HEK293 (cell line): ENCODE results near the gene ADSL.
A peak's percentile ranks its signal among the peaks of the same experiment; 100 is the strongest.

Experiments used
- CTCF ChIA-PET: fragments of 350-600 bp; formaldehyde crosslinking; extraction: SDS; loops from one replicate; lab custom pipeline; 2021; ENCODE audit warnings: antibody characterized with exemption; lab: Yijun Ruan, JAX
- POLR2A ChIA-PET: fragments of 300-600 bp; formaldehyde crosslinking; extraction: SDS; loops from one replicate; lab custom pipeline; 2020; ENCODE audit warnings: antibody characterized with exemption, inconsistent platforms; lab: Yijun Ruan, JAX
- H3K27ac ChIP-seq: fragments of 200-500 bp; sonication (Bioruptor generic); 2 replicates; pipeline ENCODE4 v1.5.1; 2014; ENCODE audit warnings: low read depth, low read length, control low read depth, inconsistent platforms; ENCODE audit errors: extremely low read depth
- H3K36me3 ChIP-seq, 2 experiments: fragments of 200-500 bp in 1 of 2; sonication (Bioruptor generic) in 1 of 2; 1 replicate in 1 of 2; 2 replicates in 1 of 2; pipeline ENCODE4 v1.5.1; 2014 to 2017; ENCODE audit warnings: inconsistent platforms in 2 of 2, low read length in 2 of 2; ENCODE audit not compliant: control insufficient read depth in 2 of 2, insufficient read depth in 1 of 2
- H3K4me1 ChIP-seq: fragments of 200-500 bp; sonication (Bioruptor generic); 2 replicates; pipeline ENCODE4 v1.5.1; 2014; ENCODE audit warnings: mild to moderate bottlenecking, low read length, inconsistent platforms; ENCODE audit not compliant: control insufficient read depth, insufficient read depth
- H3K4me3 ChIP-seq: 2 replicates; pipeline ENCODE4 v1.5.1; 2011; ENCODE audit warnings: low read depth, mild to moderate bottlenecking, control low read depth, low read length, moderate library complexity
- H3K9me3 ChIP-seq: fragments of 200-500 bp; sonication (Bioruptor generic); 2 replicates; pipeline ENCODE4 v1.5.1; 2014; ENCODE audit warnings: low read depth, low read length, inconsistent platforms; ENCODE audit not compliant: control insufficient read depth, insufficient read depth
- FEZF1 ChIP-seq: fragments of 450-650 bp; formaldehyde crosslinking; IDR thresholded peaks from 2 replicates; pipeline ENCODE4 v1.5.1; 2016; ENCODE audit warnings: missing biosample characterization, missing genetic modification characterization
- GLIS1 ChIP-seq: fragments of 450-650 bp; formaldehyde crosslinking; IDR thresholded peaks from 2 replicates; pipeline ENCODE4 v1.5.1; 2016; ENCODE audit warnings: missing biosample characterization, missing genetic modification characterization
- GLIS2 ChIP-seq: fragments of 450-650 bp; formaldehyde crosslinking; IDR thresholded peaks from 2 replicates; pipeline ENCODE4 v1.5.1; 2016; ENCODE audit warnings: missing biosample characterization, missing genetic modification characterization
- SP3 ChIP-seq: fragments of 450-650 bp; formaldehyde crosslinking; IDR thresholded peaks from 2 replicates; pipeline ENCODE4 v1.5.1; 2016; ENCODE audit warnings: missing biosample characterization, missing genetic modification characterization
- ZBTB48 ChIP-seq: fragments of 450-650 bp; formaldehyde crosslinking; IDR thresholded peaks from 2 replicates; pipeline ENCODE4 v1.5.1; 2016; ENCODE audit warnings: missing biosample characterization, missing genetic modification characterization
- ZNF114 ChIP-seq: fragments of 450-650 bp; formaldehyde crosslinking; IDR thresholded peaks from 2 replicates; pipeline ENCODE4 v1.5.0; 2017; ENCODE audit warnings: missing biosample characterization, missing genetic modification characterization
- ZNF157 ChIP-seq: fragments of 450-650 bp; formaldehyde crosslinking; IDR thresholded peaks from 2 replicates; pipeline ENCODE4 v1.5.1; 2016; ENCODE audit warnings: missing biosample characterization, missing genetic modification characterization
- ZNF350 ChIP-seq: fragments of 450-650 bp; formaldehyde crosslinking; IDR thresholded peaks from 2 replicates; pipeline ENCODE4 v1.5.0; 2017; ENCODE audit warnings: missing biosample characterization, mild to moderate bottlenecking, missing genetic modification characterization
- ZNF404 ChIP-seq: fragments of 450-650 bp; formaldehyde crosslinking; IDR thresholded peaks from 2 replicates; pipeline ENCODE4 v1.5.1; 2017; ENCODE audit warnings: missing biosample characterization, missing genetic modification characterization
- ZNF449 ChIP-seq: fragments of 450-650 bp; formaldehyde crosslinking; IDR thresholded peaks from 2 replicates; pipeline ENCODE4 v1.5.1; 2017; ENCODE audit warnings: missing biosample characterization, mild to moderate bottlenecking, missing genetic modification characterization, moderate library complexity
- ZNF654 ChIP-seq: fragments of 450-650 bp; formaldehyde crosslinking; IDR thresholded peaks from 2 replicates; pipeline ENCODE4 v1.5.1; 2016; ENCODE audit warnings: low read depth, missing biosample characterization, missing genetic modification characterization
- ZNF692 ChIP-seq: fragments of 450-650 bp; formaldehyde crosslinking; IDR thresholded peaks from 2 replicates; pipeline ENCODE4 v1.5.1; 2016; ENCODE audit warnings: missing biosample characterization, missing genetic modification characterization
- ZNF707 ChIP-seq: fragments of 450-650 bp; formaldehyde crosslinking; IDR thresholded peaks from 2 replicates; pipeline ENCODE4 v1.5.1; 2016; ENCODE audit warnings: missing biosample characterization, missing genetic modification characterization
- ZSCAN18 ChIP-seq: fragments of 450-650 bp; formaldehyde crosslinking; IDR thresholded peaks from 2 replicates; pipeline ENCODE4 v1.5.1; 2016; ENCODE audit warnings: missing biosample characterization, missing genetic modification characterization
- TF ChIP-seq, protein P1 (sequence below): fragments of 450-650 bp; formaldehyde crosslinking; IDR thresholded peaks from 2 replicates; pipeline ENCODE4 v1.5.1; 2016; ENCODE audit warnings: missing biosample characterization, missing genetic modification characterization
- TF ChIP-seq, protein P2 (sequence below): fragments of 450-650 bp; formaldehyde crosslinking; IDR thresholded peaks from 2 replicates; pipeline ENCODE4 v1.5.1; 2016; ENCODE audit warnings: missing biosample characterization, missing genetic modification characterization

Gene ADSL

DNA sequence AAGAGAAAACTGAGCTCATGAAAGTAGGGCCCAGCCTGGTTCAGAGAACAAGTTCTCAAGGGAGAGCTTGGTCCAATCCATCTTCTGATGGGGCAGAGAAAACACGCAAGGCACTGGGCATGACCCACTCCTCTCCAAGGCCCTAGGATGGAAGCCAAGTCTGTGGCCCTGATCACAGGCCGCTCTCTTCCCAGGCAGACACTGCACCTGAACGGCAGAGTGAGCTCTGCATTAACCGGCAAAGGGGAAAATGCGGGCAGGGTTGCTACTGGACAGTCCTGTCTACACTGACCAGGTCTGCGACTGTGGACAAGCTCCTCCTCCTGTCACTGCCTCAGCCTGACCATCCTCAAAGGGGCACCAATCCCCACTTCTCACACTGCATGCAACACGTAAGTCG is 73.4 kb downstream of the ADSL start (continued):
- no peak for TF ChIP-seq ZNF654 (tag by site-specific recombination)
- TF ChIP-seq ZNF692 (tag by site-specific recombination): no peak
- TF ChIP-seq ZNF449 (tag by site-specific recombination): no peak
- no peak for TF ChIP-seq ZNF114 (tag by site-specific recombination)
- no peak for TF ChIP-seq FEZF1
- no peak for TF ChIP-seq ZSCAN18 (tag by site-specific recombination)
- TF ChIP-seq, protein P1, sequence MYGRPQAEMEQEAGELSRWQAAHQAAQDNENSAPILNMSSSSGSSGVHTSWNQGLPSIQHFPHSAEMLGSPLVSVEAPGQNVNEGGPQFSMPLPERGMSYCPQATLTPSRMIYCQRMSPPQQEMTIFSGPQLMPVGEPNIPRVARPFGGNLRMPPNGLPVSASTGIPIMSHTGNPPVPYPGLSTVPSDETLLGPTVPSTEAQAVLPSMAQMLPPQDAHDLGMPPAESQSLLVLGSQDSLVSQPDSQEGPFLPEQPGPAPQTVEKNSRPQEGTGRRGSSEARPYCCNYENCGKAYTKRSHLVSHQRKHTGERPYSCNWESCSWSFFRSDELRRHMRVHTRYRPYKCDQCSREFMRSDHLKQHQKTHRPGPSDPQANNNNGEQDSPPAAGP: no peak
- no peak for TF ChIP-seq ZNF350 (tag by site-specific recombination)
- no peak for TF ChIP-seq ZBTB48
- TF ChIP-seq ZNF404 (tag by site-specific recombination): no peak
- TF ChIP-seq ZNF707: no peak
- no peak for TF ChIP-seq SP3

- Histone ChIP-seq H3K36me3 (peaks cover 4 to 93% of the 10 kb centered on the region in 2 experiments; a peak in 2 of 3 replicates), H3K4me1 (no peaks in the 10 kb centered on the region), H3K9me3 (no peaks in the 10 kb centered on the region), H3K27ac (no peak overlapping the region), H3K4me3 (no peak overlapping the region)
- CTCF ChIA-PET: interaction anchor here (0.7 to 0.9 kb wide), 2 partner anchors 67 to 567 kb away, joined by 3 to 6 read pairs; no protein-coding TSS in a partner anchor
- no peak for TF ChIP-seq ZNF157 (tag by site-specific recombination)
- TF ChIP-seq, protein P2, sequence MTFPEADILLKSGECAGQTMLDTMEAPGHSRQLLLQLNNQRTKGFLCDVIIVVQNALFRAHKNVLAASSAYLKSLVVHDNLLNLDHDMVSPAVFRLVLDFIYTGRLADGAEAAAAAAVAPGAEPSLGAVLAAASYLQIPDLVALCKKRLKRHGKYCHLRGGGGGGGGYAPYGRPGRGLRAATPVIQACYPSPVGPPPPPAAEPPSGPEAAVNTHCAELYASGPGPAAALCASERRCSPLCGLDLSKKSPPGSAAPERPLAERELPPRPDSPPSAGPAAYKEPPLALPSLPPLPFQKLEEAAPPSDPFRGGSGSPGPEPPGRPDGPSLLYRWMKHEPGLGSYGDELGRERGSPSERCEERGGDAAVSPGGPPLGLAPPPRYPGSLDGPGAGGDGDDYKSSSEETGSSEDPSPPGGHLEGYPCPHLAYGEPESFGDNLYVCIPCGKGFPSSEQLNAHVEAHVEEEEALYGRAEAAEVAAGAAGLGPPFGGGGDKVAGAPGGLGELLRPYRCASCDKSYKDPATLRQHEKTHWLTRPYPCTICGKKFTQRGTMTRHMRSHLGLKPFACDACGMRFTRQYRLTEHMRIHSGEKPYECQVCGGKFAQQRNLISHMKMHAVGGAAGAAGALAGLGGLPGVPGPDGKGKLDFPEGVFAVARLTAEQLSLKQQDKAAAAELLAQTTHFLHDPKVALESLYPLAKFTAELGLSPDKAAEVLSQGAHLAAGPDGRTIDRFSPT: peak; percentile 34; the same call in 1 of the 2 replicates
- peak; percentile 41; the same call in 1 of the 2 replicates for TF ChIP-seq GLIS2 (tag by site-specific recombination)
- TF ChIP-seq GLIS1 (tag by site-specific recombination): peak; percentile 71
- POLR2A ChIA-PET: interaction anchor here (0.5 kb wide), 1 partner anchor 398 kb away, joined by 3 read pairs; no protein-coding TSS in a partner anchor
Observed at GRCh38 chr22:40420341-40421081, 74.2 kb downstream of the ADSL start.
